Thymus (tissue), 11 donors: ENCODE measurements around the gene TBC1D21. TPM values are rescaled to one million over a fixed set of nuclear protein-coding genes. Genes with fewer than 3 reads are reported as not detected.

Experiments
- DNase-seq, 9 donors: peaks; one replicate each; pipeline ENCODE4 v3.0.0-alpha.2; 2013; ENCODE audit warnings: low spot score in 9 of 9, low read depth in 6 of 9, missing footprints in 1 of 9
- H3K27ac ChIP-seq, 2 donors: one replicate each; pipeline ENCODE4 v1.5.1; 2013; ENCODE audit warnings: control low read depth in 1 of 2, low read depth in 1 of 2, low read length in 1 of 2, mild to moderate bottlenecking in 1 of 2, moderate library complexity in 1 of 2
- H3K27me3 ChIP-seq, 2 donors: one replicate each; pipeline ENCODE4 v1.5.1; 2013; ENCODE audit warnings: low read length in 1 of 2; ENCODE audit not compliant: control insufficient read depth in 2 of 2, insufficient read depth in 1 of 2
- H3K36me3 ChIP-seq, 2 donors: one replicate each; pipeline ENCODE4 v1.5.1; 2013; ENCODE audit warnings: low read length in 1 of 2, mild to moderate bottlenecking in 1 of 2, moderate library complexity in 1 of 2; ENCODE audit not compliant: control insufficient read depth in 2 of 2, insufficient read depth in 2 of 2
- H3K4me1 ChIP-seq, 2 donors: one replicate each; pipeline ENCODE4 v1.5.1; 2013; ENCODE audit warnings: low read length in 2 of 2; ENCODE audit not compliant: control insufficient read depth in 2 of 2, insufficient read depth in 2 of 2
- H3K4me3 ChIP-seq, 2 donors: one replicate each; pipeline ENCODE4 v1.5.1; 2013; ENCODE audit warnings: low read length in 2 of 2, control low read depth in 1 of 2, mild to moderate bottlenecking in 1 of 2
- H3K9me3 ChIP-seq, 2 donors: one replicate each; pipeline ENCODE4 v1.5.1; 2013; ENCODE audit warnings: low read length in 1 of 2, mild to moderate bottlenecking in 1 of 2; ENCODE audit not compliant: control insufficient read depth in 2 of 2, insufficient read depth in 1 of 2
- WGBS: extraction: QIAGEN DNeasy Blood & Tissue Kit; methylation state at CpG from one replicate; pipeline ENCODE4 v1.1.7; 2013; 5-methylcytosine and 5-hydroxymethylcytosine counted together
- polyA plus RNA-seq: library from polyadenylated mRNA; stranded (reverse); fragments of 200-250 nt; gene quantifications from one replicate; pipeline ENCODE4 v1.2.3, GENCODE V29; 2013
- total RNA-seq: library from RNA; stranded (reverse); fragments of 120-200 nt; gene quantifications from one replicate; pipeline ENCODE4 v1.2.4, GENCODE V29; 2013
- donor health status: healthy.

TBC1D21 gene
- total and polyA plus RNA-seq, 2 donors, result 0.05 TPM; not detected in 1

GRCh38 chr15:73910522-73911303 is 37.3 kb downstream of the TBC1D21 start:
- no peak overlapping the region for H3K27ac ChIP-seq
- DNase-seq, result no peak
- H3K27me3 ChIP-seq, result peaks cover 0 to 2% of the 10 kb centered on the region in 2 donors
- H3K4me1 ChIP-seq, result no peaks in the 10 kb centered on the region
- 92% methylated on average over 7 of the region's 7 CpGs for WGBS
- H3K4me3 ChIP-seq, result no peak overlapping the region
- H3K36me3 ChIP-seq, result no peaks in the 10 kb centered on the region
- peaks cover 0 to 5% of the 10 kb centered on the region in 2 donors for H3K9me3 ChIP-seq

- 87% methylated on average over 7 of the region's 7 CpGs for WGBS
- DNase-seq, result no peak
Observed at GRCh38 chr15:73912030-73912596, 38.7 kb downstream of the TBC1D21 start.

GRCh38 chr15:73914145-73914544 is 40.8 kb downstream of the TBC1D21 start:
- Histone ChIP-seq H3K4me3 (no peak overlapping the region), H3K4me1 (no peaks in the 10 kb centered on the region), H3K27ac (no peak overlapping the region), H3K27me3 (peaks cover 0 to 2% of the 10 kb centered on the region in 2 donors), H3K36me3 (peaks cover 0 to 4% of the 10 kb centered on the region in 2 donors), H3K9me3 (peaks cover 0 to 7% of the 10 kb centered on the region in 2 donors)
- DNase-seq, result no peak
- 17% methylated on average over 3 of the region's 3 CpGs for WGBS

More at GRCh38 chr15:73912030-73912596, 38.7 kb downstream of the TBC1D21 start:
- no peak overlapping the region for H3K27ac ChIP-seq
- H3K4me1 ChIP-seq, result no peaks in the 10 kb centered on the region
- peaks cover 0 to 8% of the 10 kb centered on the region in 2 donors for H3K9me3 ChIP-seq
- peaks cover 0 to 4% of the 10 kb centered on the region in 2 donors for H3K36me3 ChIP-seq
- peaks cover 0 to 2% of the 10 kb centered on the region in 2 donors for H3K27me3 ChIP-seq
- no peak overlapping the region for H3K4me3 ChIP-seq

- 97% methylated on average over 2 of the region's 2 CpGs for WGBS
- DNase-seq, result no peak
- H3K27ac ChIP-seq, result no peak overlapping the region
- H3K4me1 ChIP-seq, result no peaks in the 10 kb centered on the region
- H3K36me3 ChIP-seq, result peaks cover 0 to 4% of the 10 kb centered on the region in 2 donors
- H3K9me3 ChIP-seq, result peaks cover 0 to 7% of the 10 kb centered on the region in 2 donors
- H3K4me3 ChIP-seq, result no peak overlapping the region
- H3K27me3 ChIP-seq, result peaks cover 0 to 2% of the 10 kb centered on the region in 2 donors
Observed at GRCh38 chr15:73915082-73915481, 41.7 kb downstream of the TBC1D21 start.

DNA sequence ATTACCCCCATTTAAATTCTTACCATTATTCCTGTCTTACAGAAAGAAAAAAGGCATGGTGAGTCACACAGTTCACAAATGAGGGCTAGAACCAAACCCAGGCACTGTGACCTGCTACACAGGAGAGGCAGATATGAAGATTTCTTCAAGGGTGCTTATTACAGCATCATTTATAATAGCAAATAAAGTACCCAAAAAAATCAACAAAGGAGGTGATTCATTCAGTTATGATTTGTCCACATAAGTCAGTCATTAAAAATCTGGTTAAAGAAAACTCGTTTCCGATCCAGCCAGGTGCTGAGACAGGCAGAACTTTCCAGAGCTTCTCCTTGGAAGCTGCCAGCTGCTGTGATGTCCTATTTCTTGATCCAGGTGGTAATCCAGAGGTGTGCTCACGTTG is 45.4 kb downstream of the TBC1D21 start:
- Histone ChIP-seq H3K4me1 (peaks cover 0 to 23% of the 10 kb centered on the region in 2 donors), H3K4me3 (no peak overlapping the region), H3K27ac (no peak overlapping the region), H3K9me3 (peaks cover 0 to 7% of the 10 kb centered on the region in 2 donors), H3K27me3 (peaks cover 0 to 9% of the 10 kb centered on the region in 2 donors), H3K36me3 (peaks cover 0 to 4% of the 10 kb centered on the region in 2 donors)
- 97% methylated on average over 3 of the region's 3 CpGs for WGBS
- no peak for DNase-seq

GRCh38 chr15:73919706-73920105 is 46.3 kb downstream of the TBC1D21 start:
- DNase-seq, result no peak
- H3K4me1 ChIP-seq, result peaks cover 6 to 32% of the 10 kb centered on the region in 2 donors
- peaks cover 0 to 4% of the 10 kb centered on the region in 2 donors for H3K36me3 ChIP-seq
- H3K4me3 ChIP-seq, result no peak overlapping the region
- WGBS, result 92% methylated on average over 6 of the region's 6 CpGs
- H3K27me3 ChIP-seq, result peaks cover 3 to 14% of the 10 kb centered on the region in 2 donors
- peaks cover 0 to 7% of the 10 kb centered on the region in 2 donors for H3K9me3 ChIP-seq
- H3K27ac ChIP-seq, result no peak overlapping the region

DNA sequence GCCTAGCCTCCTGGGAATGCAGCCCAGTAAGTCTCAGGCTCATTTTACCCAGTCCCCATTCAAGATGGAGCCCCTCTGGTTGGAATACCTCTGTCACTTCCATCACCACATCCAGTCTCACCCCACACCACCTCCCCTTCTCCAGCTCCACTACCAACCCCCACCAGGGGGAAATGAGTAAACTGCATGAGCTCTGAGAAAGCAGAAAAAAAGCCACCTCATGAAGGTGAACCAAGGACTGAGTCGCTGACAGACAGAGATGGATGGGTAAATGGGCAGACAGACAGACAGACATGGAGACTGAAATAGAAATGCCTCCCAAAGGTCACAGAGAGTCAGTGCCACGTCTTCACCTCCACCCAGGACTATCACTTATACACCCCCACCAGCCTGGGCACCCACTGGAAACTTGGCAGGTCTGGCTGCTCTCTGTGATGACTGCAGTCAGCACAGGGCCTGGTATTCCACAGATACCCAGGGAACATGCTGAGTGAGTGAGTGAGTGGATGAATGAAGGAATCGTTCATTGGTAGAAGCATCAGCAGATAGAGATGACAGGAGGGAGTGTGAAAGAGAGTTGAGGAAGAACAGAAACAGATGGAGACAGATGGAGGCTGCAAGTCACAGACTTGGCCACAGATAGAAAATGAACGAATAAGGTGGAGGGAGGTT is 48.0 kb downstream of the TBC1D21 start:
- H3K4me1 ChIP-seq, result peaks cover 6 to 38% of the 10 kb centered on the region in 2 donors
- DNase-seq, result no peak
- peaks cover 0 to under 1% of the 10 kb centered on the region in 2 donors for H3K36me3 ChIP-seq
- H3K27ac ChIP-seq, result no peak overlapping the region
- no peak overlapping the region for H3K4me3 ChIP-seq
- H3K9me3 ChIP-seq, result peaks cover 0 to 4% of the 10 kb centered on the region in 2 donors
- H3K27me3 ChIP-seq, result peaks cover 12 to 31% of the 10 kb centered on the region in 2 donors
- WGBS, result 80% methylated on average over 4 of the region's 4 CpGs

DNA sequence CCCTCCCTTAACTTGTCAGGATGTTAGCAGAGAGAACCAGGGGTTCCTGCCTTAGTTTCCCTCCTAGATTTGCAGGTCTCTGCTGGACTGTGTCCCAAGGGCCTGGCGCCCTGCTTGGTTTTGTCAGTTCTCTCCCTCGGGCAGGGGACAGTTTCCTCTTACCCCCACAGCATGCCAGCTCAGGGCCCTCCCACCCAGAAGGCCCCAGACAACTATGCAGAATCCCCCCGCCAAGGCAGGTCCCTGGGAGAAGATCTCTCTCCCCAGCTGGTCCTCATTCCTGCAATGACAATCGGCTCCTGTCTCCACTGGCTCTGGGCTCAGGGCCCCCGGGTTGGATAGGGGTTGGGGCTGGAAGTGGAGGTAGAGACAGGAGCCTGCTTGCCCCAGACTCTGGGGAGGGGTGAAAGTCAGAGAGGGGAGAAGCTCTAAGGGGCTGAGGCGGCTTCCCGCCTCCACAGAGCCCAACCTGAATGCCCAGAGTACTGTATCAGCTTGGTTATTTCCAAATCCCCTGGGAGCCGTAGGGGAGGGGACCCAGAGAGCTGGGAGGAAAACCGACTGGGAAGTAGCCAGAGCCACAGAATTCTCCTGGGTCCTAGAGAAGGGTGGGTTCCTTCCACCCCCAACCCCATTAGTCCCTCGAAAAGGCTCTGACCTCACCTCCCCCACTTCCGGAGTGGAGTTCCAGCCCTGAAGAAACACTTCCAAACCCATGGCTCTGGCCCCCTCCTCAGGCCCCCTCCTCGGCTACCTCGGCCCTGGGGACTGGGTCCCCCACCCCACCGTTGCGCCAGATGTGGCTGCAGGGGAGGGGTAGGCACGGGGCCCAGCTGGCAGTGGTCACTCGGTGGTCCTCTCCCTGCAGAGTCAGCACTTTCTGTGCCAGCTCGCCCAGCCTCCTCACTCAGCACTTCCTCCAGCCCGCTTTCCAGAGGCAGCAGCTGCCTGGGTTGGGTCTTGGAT is 49.1 kb downstream of the TBC1D21 start:
- no peak overlapping the region for H3K4me3 ChIP-seq
- H3K36me3 ChIP-seq, result no peaks in the 10 kb centered on the region
- peaks cover 0 to 4% of the 10 kb centered on the region in 2 donors for H3K9me3 ChIP-seq
- H3K4me1 ChIP-seq, result peaks cover 6 to 41% of the 10 kb centered on the region in 2 donors
- peak overlapping the region in 1 of 2 donors; percentile 12 for H3K27ac ChIP-seq
- H3K27me3 ChIP-seq, result peaks cover 23 to 42% of the 10 kb centered on the region in 2 donors
- 71% methylated on average over 19 of the region's 19 CpGs for WGBS
- no peak for DNase-seq
